Cerebellar cortex (tissue), 1 donor: ENCODE data around the gene DUSP14.

ENCODE experiments used
- DNase-seq: peaks from one replicate; pipeline ENCODE4 v3.0.0-alpha.2; 2015; ENCODE audit warnings: low spot score

Gene DUSP14

DNA sequence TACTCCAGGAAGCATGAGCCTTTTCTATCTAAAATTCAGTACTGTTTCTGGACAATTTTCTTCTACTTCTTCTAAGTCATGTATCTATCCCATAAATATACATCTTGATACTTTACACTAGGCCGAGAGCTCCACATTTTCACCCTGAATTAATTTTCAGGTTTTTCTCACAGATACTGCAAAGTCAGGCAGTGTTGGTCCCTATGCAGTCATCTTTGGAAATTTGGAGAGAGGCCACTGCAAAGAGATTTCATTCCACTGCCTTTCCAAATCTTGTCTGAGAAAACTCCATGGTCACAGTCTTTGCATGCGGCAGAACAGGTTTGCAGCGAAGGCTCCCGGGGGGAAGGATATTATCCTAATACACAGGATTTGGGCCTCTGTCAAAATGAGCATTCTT is 28.2 kb downstream of the DUSP14 start:
- no peak for DNase-seq

DNA sequence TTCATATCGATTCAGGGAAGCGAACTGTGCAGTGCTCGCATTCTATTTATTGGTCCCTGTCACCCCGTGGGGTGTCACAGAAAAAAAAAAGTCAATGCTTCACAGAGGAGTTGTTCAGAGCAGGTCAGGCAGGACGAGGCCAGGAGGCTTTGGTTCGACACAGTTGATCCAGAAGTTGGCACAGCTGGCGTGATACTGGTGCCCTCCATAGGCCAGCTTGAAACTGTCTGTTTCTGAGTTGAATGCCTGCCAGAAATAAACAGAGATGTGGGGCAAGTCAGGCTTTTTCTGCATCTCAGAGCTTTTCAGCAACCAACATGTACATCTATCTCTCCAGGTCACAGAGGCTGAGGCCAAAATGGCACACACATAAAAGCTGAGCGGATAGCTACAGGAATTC is 29.1 kb downstream of the DUSP14 start:
- DNase-seq: no peak

DNA sequence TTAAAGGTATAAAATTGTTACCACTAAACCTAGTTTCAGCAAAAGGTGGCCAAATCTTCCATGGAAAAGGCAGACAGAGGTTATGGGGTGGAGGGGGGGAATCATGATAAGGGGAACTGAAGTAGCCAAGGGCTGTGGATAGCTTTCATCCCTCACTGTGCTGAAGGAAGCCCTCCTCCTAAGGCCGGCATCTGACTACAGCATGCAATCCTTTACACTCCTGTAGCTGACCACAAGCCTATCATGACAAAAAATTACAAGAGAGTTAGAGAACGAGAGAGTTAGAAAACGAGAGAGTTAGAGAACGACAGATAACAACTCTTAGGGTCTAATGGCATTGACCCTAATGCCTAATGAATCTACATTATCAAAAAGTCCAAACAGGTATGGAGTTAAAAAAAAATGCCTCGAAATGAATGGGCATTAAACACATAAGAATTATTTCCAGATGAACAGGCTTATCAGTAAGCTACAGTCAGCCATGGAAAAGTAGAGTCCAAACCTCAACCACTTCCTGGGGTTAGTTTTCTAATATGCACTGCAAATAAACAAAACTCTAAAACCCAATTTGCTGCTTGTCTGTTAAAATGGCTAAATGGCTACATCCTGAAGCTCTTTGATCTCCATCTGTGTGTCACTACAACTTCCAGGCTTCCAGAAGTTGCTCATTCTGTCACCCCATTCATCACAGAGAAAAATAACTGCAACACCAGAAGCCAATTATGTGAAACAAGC is 29.7 kb downstream of the DUSP14 start:
- DNase-seq: no peak

DNA sequence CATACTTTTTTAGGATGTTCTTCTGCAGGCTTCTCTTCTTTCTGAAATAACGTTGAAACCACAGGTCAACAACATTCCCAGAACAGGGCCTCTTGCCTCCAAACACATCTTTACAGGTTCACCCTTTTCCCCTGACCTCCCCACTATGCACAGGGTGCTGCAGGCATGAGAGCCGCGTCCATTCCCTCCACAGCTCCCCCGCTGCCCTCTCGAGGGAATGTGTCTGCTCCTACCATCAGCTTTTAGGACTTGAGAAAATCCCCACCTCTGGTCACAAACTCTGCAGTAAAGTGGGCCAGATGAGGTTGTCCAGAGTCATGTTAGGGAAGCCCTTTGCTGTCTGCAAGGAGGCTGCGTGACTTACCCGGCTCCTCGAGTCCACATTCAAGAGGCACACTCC is 30.5 kb downstream of the DUSP14 start:
- DNase-seq: no peak

DNA sequence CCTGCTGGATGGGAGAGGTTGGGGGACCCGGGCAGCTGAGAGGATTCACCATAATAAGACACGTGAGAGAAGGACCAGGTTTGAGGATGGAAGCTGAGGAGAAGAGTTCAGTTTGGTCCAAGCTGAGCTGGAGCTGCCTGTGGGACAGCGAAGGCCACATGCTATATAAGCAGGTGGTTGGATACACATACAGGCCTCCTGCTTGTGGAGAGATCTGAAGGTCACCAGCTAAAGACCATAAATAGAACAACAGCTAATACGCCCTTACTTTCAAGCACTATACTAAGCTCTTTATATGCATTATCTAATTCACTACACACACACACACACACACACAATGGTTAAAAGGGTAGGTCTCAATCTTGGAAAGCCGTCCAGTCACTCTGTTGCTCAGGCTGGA is 32.1 kb downstream of the DUSP14 start:
- DNase-seq: no peak

DNA sequence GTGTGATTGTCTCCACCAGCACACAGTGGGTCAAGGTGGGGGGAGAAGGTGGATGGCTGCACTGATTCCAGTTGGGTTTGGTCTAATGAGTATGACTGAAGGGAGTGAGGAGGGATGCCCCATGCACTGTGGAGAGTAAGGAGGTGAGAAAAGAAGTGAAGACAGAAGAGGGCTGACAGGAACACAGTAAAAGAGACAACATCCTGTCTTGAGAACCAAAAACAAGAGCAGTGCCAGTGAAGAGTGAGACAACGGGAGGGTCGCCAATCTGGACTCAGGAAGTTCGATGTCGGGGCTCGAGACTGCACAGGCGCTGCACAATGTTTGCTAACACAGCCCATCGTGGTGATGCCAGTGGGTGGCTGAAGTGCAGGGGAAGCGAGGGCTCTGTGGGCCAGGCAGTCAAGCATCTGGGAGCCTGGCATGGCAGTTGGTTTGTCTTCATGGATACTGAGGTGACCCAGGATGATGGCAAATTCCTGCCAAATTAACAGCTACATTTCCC is 34.1 kb downstream of the DUSP14 start:
- no peak for DNase-seq

DNA sequence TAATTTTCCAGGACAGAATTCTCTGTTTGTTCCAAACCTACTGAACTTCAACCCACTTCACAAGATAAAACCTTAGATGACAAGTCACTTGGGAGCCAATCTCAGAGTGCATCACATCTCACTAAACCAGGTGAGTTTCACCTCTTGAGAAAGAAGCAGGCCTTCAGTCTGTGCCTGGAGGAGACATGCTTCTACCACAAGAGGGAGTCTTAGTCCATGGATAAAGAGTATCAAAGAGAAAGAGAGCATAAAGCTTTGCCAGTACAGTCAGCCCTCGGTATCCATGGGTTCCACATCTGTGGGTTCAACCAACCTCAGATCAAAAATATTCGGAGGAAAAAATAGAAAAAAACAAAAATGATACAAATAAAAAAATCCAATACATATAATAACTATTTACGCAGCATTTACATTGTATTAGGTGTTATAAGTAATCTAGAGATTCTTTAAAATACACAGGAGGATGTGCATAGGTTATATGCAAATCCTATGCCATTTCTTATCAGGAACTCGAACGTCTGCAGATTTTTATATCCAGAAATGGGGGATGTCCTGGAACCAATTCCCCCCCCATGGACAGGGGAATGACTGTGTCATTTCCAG is 37.7 kb downstream of the DUSP14 start:
- DNase-seq: peak; percentile 72

DNA sequence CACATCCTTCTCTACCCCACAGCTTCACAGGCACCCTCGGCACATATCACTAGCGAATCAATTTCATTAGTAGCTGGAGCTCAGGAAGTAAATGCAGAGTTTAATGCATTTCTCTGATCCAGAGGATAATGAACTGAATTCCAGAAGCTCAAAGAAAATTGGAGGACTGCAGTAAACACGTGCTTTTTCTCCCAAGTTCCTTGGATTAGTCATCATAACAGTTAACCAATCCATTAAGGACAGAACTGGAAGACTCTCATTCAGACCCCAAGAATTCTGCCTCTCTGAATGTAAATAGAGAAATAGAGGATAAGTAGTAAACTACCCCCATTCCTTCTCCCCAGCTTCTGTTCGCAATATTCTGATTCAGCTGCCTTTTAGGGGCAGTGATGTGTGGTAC is 40.7 kb downstream of the DUSP14 start:
- no peak for DNase-seq

DNA sequence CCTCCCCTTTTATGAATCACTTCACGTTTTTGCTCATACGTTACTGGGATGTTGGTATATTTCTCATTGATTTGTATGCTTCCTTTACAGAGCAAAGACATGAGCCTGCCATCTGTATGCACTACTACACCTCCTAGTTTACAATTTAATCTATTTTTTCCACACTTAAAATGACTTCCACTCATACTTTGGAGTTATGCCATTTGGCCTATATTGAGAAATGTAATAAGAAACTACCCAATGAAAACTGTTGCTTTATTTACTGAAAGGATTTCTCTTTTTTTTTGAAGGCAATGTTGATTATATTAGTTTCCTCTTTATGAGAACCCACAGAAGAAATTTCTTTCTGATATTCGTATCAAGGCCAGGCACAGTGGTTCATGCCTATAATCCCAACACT is 43.1 kb downstream of the DUSP14 start:
- no peak for DNase-seq

DNA sequence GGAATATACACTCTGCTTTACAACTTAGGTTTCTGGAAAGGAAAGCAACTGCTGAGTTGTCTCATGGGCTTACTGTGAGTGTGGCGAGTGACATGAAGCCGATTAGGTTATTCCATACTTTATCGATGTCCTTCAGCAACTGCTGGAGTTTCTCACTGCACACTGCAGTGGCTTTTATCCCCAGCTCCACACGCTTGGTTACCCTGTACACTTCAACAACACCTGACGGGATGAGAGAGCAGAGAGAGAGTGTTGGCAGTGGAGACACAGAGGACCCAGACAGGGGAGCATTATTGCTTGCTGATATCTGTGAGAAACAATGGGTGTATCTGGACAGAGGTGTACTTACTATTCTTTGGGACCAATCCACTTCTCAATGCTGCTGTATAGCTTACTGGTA is 46.2 kb downstream of the DUSP14 start:
- DNase-seq: no peak

DNA sequence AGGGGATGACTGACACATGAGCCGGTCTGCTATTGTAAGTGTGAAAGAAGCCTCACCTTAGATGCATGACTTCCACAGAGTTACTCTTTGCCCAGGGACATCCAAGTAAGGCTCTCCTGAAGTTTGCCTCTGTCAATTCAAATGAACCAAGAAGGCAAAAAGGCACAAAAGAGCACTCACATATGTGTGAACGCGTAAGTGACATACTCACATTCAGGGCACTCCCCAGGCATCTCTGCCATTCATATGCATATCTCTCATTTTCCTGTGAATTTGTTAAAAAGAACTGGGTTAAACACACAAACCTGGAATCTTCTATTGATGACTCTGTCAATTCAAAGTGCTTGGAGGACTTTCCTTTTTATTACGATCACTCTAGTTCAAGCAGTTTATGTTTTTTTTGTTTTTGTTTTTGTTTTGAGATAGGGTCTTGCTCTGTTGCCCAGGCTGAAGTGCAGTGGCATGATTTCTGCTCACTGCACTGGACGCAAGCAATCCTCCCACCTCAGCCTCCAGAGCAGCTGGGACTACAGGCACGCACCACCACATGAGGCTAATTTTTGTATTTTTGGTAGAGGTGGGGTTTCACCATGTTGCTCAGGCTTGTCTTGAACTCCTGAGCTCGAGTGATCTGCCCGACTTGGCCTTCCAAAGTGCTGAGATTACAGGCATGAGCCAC is 49.4 kb downstream of the DUSP14 start:
- DNase-seq: no peak

DNA sequence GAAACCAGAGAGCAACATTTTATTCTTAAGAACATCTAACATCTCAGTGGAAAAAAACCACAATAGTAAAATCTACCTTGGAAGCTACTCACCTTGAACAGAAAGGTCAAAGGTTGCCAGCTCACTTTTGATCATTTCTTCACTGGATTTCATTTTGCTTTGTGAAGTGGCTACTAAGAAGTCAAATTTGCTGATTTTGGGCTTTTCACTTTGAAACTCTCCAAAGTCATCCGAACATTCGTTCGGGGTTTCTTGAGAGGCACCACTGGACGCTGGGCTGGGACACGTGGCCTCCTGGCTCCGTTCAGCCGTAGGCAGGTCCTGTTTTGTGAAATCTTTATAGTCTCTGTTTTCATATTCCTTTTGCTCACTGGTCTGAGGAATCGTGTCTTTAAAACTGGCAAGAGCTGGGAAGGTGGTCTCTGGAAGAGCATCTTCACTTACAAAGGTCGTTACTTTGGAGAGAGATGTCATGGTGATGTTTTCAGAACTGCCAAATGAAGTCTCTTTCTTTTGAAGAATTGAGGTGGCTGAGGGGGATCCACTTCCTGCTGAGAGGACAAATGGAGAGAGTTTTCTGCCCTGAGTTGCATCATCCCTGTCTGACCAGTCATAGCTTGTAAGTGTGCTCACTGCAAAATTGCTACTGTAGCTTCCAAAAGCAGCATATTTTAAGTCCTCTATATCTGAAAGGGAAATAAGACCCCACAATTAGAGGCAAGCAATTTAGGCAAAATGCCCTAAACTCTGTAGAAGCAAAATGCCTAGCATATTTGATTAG is 52.4 kb downstream of the DUSP14 start:
- no peak for DNase-seq

DNA sequence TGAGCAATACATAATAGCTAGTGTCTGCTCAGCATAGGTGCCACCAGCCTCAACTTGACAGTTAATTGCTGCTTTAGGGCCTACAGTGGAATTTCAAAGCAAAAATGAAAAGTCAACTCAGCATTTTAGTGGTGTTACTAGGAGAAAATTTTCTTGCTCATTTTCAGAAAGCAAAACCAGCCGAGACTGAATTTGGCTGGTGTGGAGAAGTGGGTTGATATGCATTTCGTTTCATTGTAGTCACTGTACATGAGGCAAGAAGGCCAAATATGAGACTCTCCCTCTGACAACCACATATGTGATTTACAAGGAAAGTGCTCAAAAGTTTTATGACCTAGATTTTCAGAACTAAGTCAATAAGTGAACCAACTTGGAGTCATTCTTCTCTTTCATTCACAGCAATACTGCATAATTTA is 54.0 kb downstream of the DUSP14 start:
- no peak for DNase-seq

DNA sequence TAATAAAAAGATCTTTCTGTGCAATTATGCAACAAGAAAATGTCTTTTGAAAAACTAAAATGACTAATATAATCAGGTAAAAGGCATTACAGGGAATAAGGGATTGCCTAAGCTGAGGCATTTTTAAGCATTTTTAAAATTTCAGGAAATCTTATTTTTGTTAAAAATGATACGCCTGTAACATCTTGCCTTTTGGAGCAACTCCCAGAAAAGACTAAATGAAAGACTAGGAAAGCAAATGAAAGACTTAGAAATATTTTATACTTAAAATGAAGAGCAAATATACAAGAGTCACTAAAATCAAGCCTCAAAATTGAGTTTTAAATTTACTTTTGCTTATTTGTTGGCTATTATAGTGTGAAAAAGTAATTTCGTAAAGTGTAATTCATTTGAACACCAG is 55.8 kb downstream of the DUSP14 start:
- DNase-seq: no peak

DNA sequence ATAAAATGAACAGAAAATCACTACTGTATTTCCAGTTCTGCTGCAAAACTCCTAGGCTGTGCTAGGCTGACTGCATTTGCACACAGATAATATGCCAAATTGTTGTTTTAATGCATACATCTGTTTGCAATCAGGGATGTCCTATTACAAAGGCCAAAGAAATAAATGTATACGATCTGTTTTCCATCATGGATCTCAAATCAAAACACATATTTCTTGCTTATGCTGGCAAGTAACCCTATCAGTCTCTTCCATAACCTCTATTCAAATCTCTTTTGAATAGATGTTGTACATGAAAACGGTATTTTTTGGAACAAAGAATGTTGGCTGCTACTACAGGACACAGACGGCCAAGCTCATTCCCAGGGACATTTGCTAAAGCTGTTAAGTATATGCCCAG is 56.6 kb downstream of the DUSP14 start:
- peak; percentile 33 for DNase-seq

DNA sequence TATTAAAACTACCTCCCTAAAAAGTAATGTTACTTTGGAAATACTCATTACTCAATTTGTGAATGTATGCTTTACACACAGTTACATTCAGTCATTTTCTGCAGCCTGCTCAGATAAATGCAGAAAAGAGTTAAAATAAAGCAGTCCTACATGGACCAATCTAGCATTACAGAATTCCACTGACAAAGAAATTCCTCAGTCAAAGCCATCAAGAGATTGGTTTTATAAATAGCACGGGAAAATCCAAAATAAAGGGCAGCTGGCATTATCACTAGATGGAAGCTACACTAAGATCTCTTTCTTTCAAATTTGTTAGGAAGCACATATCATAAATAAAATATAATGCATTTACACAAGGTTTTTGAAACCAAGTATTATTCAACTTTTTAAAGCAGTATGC is 58.3 kb downstream of the DUSP14 start:
- DNase-seq: no peak

DNA sequence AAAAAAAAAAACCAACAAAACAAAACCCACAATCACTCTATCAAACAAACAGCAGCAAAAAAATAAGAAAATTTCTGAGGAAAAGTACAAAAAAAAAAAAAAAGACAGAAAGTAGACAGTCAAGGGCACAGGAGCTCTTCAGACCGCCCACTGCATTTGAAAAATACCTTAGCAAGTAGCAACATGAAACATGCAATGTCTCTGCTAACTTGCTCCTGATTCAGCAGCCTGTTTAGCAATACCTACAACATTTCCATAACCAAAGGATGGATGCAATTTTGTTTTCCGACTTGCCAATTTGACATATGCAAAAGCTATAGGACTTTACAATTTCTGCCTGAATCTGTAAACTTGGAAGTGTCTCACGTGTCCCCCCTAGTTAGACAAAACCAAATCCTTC is 62.1 kb downstream of the DUSP14 start:
- DNase-seq: no peak

DNA sequence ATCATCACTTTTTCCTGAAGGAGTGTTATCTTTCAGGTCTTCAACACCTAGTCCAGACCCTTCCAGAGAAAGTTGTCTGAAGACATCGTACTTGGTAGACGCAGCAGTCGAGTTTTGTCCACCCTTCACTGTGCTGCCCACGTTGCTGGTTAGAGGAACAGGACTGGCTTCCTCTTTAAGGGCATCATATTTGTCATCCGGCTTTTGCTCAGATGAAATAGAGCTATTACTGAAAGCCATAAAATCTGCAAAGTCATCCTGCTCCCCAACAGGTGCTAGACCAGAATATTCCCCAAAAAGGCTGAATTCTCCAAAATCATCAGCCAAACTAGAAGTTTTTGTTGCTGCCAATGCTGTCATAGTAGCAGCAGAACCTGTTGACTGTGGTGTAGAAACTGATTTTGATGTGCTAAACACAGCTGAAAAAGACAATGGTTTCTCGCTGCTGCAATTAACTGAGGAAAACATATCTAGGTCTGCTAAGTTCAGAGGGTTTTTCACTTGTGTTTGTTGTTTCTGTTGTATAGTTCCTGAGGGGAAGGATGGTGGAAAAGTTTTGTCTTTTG is 63.8 kb downstream of the DUSP14 start:
- no peak for DNase-seq

DNA sequence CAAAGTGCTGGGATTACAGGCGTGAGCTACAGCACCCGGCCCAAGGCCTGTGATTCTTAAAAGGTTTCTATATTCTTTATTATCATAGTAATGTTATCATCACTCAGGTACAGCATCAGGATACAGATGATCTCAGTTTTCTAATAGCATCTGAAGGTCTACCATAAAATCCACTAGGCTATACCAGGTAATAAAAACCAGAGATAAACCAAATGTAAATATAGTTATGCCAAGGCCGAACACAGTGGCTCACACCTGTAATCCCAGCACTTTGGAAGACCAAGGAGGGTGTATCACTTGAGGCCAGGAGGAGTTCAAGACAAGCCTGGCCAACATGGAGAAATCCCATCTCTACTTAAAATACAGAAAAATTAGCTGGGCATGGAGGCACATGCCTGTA is 65.7 kb downstream of the DUSP14 start:
- DNase-seq: no peak

DNA sequence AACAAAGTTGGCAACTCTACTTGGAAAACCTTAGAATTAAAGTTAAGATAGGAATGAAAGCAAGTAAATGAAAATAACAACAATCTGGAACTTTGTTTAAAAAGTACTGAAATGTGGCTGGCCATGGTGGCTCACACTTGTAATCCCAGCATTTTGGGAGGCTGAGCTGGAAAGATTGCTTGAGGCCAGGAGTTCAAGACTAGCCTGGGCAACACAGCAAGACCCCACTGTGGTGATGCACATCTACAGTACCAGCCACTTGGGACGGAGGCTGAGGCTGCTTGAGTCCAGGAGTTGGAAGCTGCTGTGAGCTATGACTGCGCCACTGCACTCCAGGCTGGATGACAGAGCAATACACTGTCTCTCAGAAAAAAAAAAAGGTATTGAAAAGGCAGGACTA is 67.8 kb downstream of the DUSP14 start:
- no peak for DNase-seq

DNA sequence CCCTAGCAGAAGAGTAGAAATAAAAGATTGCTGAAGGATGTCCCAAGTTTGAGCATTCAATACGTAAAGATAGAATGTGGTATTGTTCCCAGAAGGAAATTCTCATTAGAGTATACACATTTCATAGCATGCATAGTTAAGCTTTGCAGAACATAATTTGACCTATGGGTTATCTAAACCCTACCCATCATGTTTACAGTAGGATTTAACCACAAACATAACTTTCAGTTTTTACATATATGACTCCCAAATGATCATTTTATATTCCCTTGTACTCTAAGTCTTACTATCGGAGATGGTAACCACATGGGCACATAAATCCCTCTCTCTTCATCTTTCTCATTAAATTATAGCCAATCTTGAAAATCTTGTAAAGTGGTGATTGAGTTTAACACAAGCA is 68.6 kb downstream of the DUSP14 start:
- DNase-seq: no peak
